Activated CD4-positive, alpha-beta memory T cell treated with anti-CD3 and anti-CD28 coated beads, Interleukin-2, amount 10 ng/mL, durations not matched to agents 7 days and 5 days (primary cell): ENCODE measurements around the gene CCNT1. TPM values are rescaled to one million over a fixed set of nuclear protein-coding genes. Genes with fewer than 3 reads are reported as not detected.
A peak's percentile ranks its signal among the peaks of the same experiment; 100 is the strongest.
"Not testable (repeated sequence)": the region's sequence is repeated elsewhere in the genome, so short reads cannot be mapped to it uniquely, and the experiment has no call there.

Experiments
- CTCF ChIA-PET: fragments of 350-600 bp; sonication (Branson Sonifier 250); formaldehyde crosslinking; loops from one replicate; lab custom pipeline; 2021; ENCODE audit warnings: antibody characterized with exemption, inconsistent platforms; lab: Charles Lee
- POLR2A ChIA-PET: fragments of 350-600 bp; sonication (Branson Sonifier 250); formaldehyde crosslinking; loops from one replicate; lab custom pipeline; 2021; ENCODE audit warnings: antibody characterized with exemption; lab: Charles Lee
- DNase-seq: peaks from one replicate; pipeline ENCODE4 v3.0.0-alpha.2; 2020
- H3K27ac Mint-ChIP-seq: one replicate; pipeline ENCODE4 v1.8.0; 2021; ENCODE audit warnings: mild to moderate bottlenecking, mixed read lengths
- H3K27me3 Mint-ChIP-seq: one replicate; pipeline ENCODE4 v1.8.0; 2021; ENCODE audit warnings: mixed read lengths
- H3K36me3 Mint-ChIP-seq: one replicate; pipeline ENCODE4 v1.8.0; 2021; ENCODE audit warnings: low read depth, mixed read lengths
- H3K4me1 Mint-ChIP-seq: one replicate; pipeline ENCODE4 v1.8.0; 2021; ENCODE audit warnings: mixed read lengths
- H3K4me3 Mint-ChIP-seq: one replicate; pipeline ENCODE4 v1.8.0; 2021; ENCODE audit warnings: mild to moderate bottlenecking, mixed read lengths
- H3K9me3 Mint-ChIP-seq: one replicate; pipeline ENCODE4 v1.8.0; 2021; ENCODE audit warnings: mixed read lengths
- total RNA-seq, 2 experiments: library from RNA; stranded (reverse); gene quantifications; one replicate each; pipeline ENCODE4 v1.2.3, GENCODE V29; 2021

CCNT1 gene
- total RNA-seq, 2 experiments from 2014 or later = 56.9 to 57.4 TPM

DNA sequence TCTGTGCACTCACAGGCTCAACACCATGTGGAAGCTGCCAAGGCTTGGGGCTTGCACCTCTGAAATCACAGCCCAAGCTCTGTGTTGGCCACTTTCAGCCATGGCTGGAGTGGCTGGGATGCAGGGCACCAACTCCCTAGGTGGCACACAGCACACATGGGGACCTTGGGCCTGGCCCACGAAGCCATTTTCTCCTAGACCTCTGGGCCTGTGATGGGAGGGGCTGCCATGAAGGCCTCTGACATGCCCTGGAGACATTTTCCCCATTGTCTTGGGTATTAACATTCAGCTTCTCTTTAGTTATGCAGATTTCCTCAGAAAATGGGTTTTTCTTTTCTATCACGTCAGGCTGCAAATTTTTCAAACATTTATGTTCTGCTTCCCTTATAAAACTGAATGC lies 3.7 kb upstream of the CCNT1 start:
- CTCF ChIA-PET = not testable (repeated sequence)

DNA sequence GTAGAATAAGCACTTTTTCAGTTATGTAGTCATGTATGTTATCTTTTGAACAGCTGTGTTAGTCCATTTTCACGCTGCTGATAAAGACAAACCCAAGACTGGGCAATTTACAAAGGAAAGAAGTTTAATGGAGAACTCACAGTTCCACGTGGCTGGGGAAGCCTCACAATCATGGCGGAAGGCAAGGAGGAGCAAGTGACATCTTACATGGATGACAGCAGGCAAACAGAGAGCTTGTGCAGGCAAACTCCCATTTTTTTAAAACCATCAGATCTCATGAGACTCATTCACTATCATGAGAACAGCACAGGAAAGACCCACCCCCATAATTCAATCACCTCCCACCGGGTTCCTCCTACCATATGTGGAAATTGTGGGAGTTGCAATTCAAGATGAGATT lies 2.5 kb upstream of the CCNT1 start:
- CTCF ChIA-PET = not testable (repeated sequence)
- peaks cover 45% of the 10 kb centered on the region for H3K36me3 Mint-ChIP-seq

More for the DNA sequence above, 3.7 kb upstream of the CCNT1 start:
- H3K4me1 Mint-ChIP-seq = peaks cover 23% of the 10 kb centered on the region
- H3K4me3 Mint-ChIP-seq, DNase-seq, POLR2A ChIA-PET, H3K27me3 Mint-ChIP-seq, H3K27ac Mint-ChIP-seq: not testable (repeated sequence)
- H3K9me3 Mint-ChIP-seq = peaks cover 21% of the 10 kb centered on the region
- peaks cover 34% of the 10 kb centered on the region for H3K36me3 Mint-ChIP-seq

DNA sequence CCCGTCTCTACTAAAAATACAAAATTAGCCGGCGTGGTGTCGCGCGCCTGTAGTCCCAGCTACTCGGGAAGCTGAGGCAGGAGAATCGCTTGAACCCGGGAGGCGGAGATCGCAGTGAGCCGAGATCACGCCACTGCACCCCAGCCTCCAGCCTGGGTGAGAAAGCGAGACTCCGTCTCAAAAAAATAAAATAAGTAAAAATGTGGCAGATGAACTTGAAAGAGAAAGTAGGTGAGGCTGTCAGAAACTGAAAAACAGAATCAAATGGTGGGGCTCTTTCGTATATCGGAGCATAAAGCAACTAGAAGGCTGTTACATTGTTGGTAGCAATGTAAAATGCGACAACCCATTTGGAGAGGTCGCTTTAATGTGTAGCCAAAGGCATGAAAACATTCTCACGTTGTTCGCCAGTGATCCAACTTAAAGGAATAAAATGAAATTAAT lies 767 bp upstream of the CCNT1 start:
- H3K9me3 Mint-ChIP-seq = peaks cover 21% of the 10 kb centered on the region
- peaks cover 55% of the 10 kb centered on the region for H3K36me3 Mint-ChIP-seq
- peaks cover 44% of the 10 kb centered on the region for H3K4me1 Mint-ChIP-seq
- ChIA-PET POLR2A (interaction anchor here (5.3 kb wide), 1 partner anchor 35 kb away, joined by 52 read pairs; the partner anchor contains the start of gene KANSL2), CTCF (interaction anchor here (2.3 kb wide), 1 partner anchor 35 kb away, joined by 7 read pairs; the partner anchor contains the start of gene KANSL2)
- peak overlapping the region; percentile 97 for H3K27ac Mint-ChIP-seq
- no peak for DNase-seq
- H3K27me3 Mint-ChIP-seq = no peaks in the 10 kb centered on the region
- peak overlapping the region; percentile 87 for H3K4me3 Mint-ChIP-seq

More for the DNA sequence above, 2.5 kb upstream of the CCNT1 start:
- H3K4me1 Mint-ChIP-seq = peaks cover 35% of the 10 kb centered on the region
- H3K27ac Mint-ChIP-seq, DNase-seq, H3K27me3 Mint-ChIP-seq, H3K4me3 Mint-ChIP-seq: not testable (repeated sequence)
- peaks cover 21% of the 10 kb centered on the region for H3K9me3 Mint-ChIP-seq
- POLR2A ChIA-PET = interaction anchor here (0.8 kb wide), 1 partner anchor 37 kb away, joined by 4 read pairs; the partner anchor contains the start of gene KANSL2

DNA sequence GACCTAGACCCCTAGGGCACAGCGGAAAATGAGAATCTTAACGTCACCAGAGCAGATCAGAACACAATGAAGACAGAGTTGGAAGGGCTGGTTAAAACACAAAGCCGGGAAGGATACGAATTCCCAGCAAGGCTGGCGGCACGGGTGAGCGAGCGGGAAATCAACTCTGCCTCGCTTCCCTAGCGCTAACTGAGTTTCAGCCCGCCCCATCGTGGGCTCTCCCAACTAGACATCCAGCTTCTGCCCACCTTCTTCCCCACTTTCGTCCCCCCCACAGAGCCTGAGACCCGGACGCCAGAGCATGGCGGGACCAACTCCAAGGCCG lies 377 bp downstream of the CCNT1 start:
- Mint-ChIP-seq H3K4me1 (peaks cover 47% of the 10 kb centered on the region), H3K4me3 (peak overlapping the region; percentile 87), H3K27ac (peak overlapping the region; percentile 97), H3K27me3 (no peaks in the 10 kb centered on the region), H3K36me3 (peaks cover 61% of the 10 kb centered on the region), H3K9me3 (peaks cover 19% of the 10 kb centered on the region)
- DNase-seq = no peak
- ChIA-PET CTCF (interaction anchor here (1.7 to 2.3 kb wide), 2 partner anchors 34 to 37 kb away, joined by 5 to 7 read pairs; partner anchors contain the start of gene KANSL2), POLR2A (interaction anchor here (0.7 to 5.3 kb wide), 8 partner anchors 10 to 217 kb away, joined by 3 to 52 read pairs (median 6); partner anchors contain the start of gene KANSL2)

DNA sequence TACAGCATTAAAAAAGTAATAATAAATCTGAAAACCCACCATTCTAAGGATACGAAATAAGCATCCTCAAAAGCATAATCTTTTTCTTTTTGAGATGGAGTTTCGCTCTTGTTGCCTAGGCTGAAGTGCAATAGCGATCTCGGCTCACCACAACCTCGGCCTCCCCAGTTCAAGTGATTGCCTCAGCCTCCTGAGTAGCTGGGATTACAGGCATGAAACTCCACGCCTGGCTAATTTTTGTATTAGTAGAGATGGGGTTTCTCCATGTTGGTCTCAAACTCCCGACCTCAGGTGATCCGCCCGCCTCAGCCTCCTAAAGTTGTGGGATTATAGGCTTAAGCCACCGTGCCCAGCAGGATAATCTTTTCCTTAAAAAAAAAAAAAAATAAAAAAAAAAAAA lies 4.3 kb downstream of the CCNT1 start:
- ChIA-PET CTCF (no interaction called here), POLR2A (interaction anchor here (1.4 kb wide), 1 partner anchor 30 kb away, joined by 9 read pairs; the partner anchor contains the start of gene KANSL2)
- H3K36me3 Mint-ChIP-seq = peaks cover 62% of the 10 kb centered on the region
- no peaks in the 10 kb centered on the region for H3K27me3 Mint-ChIP-seq
- H3K9me3 Mint-ChIP-seq = no peaks in the 10 kb centered on the region
- no peak overlapping the region for H3K4me3 Mint-ChIP-seq
- H3K27ac Mint-ChIP-seq = no peak overlapping the region
- DNase-seq = no peak
- peaks cover 49% of the 10 kb centered on the region for H3K4me1 Mint-ChIP-seq

DNA sequence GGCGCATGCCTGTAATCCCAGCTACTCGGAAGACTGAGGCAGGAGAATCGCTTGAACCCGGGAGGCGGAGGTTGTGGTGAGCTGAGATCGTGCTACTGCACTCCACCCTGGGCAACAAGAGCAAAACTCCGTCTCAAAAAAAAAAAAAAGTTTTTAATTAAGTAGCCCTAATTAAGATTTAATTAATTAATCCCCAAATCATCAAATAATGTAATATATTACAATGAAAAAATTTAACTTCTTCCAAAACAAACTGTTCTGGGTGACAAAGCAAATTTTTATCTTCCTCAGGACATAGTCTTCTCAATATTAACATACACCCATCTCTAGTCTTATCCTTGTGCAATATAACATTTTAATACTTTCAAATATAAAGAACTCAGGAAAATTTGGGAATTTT lies 17.7 kb downstream of the CCNT1 start:
- H3K27me3 Mint-ChIP-seq, H3K27ac Mint-ChIP-seq, H3K9me3 Mint-ChIP-seq, CTCF ChIA-PET, H3K4me1 Mint-ChIP-seq, DNase-seq, H3K4me3 Mint-ChIP-seq: not testable (repeated sequence)
- POLR2A ChIA-PET = interaction anchor here (1.0 kb wide), 1 partner anchor 11 kb away, joined by 3 read pairs; no protein-coding TSS in a partner anchor
- H3K36me3 Mint-ChIP-seq = peaks cover 66% of the 10 kb centered on the region

DNA sequence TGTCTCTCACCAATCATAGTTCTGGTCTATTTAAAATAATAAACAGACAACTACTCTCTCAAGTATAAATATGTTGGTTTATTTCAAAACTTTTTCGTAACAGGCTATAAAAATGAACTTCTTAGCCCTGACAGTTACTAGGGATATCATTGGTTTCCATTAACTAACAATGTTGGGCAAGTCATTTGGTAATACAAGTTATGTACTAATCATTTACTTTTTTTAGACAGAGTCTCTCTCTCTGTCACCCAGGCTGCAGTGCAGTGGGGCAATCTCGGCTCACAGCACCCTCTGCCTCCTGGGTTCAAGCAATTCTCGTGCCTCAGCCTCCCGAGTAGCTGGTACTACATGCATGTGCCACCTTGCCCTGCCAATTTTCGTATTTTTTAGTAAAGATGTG lies 19.9 kb downstream of the CCNT1 start:
- Mint-ChIP-seq H3K27me3 (no peaks in the 10 kb centered on the region), H3K9me3 (no peaks in the 10 kb centered on the region), H3K36me3 (peaks cover 74% of the 10 kb centered on the region), H3K27ac (no peak overlapping the region), H3K4me3 (no peak overlapping the region), H3K4me1 (peaks cover 3% of the 10 kb centered on the region)
- ChIA-PET CTCF (interaction anchor here (0.7 kb wide), 1 partner anchor 509 kb away, joined by 3 read pairs; no protein-coding TSS in a partner anchor), POLR2A (no interaction called here)
- DNase-seq = no peak

DNA sequence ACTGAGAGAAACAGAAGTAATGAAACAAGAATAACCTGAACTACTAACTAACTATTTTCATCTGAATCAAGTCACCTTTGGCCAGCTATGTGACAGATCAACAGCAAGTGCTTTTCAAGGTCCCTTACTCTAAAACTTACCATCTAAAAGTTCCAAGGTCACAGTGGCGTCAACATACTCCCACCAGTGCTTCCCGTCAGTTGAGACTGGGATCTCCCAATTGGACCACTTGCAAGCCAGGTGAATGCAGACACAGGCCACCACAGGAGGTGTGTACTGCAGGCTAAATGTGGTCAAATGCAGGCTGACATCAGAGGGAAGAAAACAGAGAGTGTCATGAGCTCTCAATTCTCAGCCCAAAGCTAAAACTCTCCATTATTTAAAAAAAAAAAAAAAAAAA lies 20.6 kb downstream of the CCNT1 start:
- POLR2A ChIA-PET = interaction anchor here (1.0 kb wide), 1 partner anchor 14 kb away, joined by 3 read pairs; the partner anchor contains the start of gene KANSL2
- H3K36me3 Mint-ChIP-seq = peaks cover 78% of the 10 kb centered on the region

DNA sequence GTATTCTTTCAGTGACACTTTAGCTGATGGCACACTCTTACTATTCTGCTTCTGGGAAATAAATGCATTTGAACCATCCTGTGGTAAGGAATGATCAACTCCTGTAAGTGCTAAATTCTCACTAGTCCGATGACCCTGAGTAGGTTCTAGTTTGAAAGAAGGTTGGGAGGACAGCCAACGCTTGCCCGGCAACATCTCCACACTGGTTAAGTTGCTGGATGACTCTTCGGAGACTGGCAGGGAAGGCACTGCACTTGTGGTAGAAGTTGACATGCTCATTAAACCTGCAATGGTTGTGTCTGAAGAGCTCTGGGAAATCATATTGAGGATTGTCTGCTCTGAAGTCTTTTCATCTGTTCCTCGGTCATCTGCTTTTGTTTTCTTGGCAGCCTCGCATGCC lies 22.5 kb downstream of the CCNT1 start:
- no peaks in the 10 kb centered on the region for H3K27me3 Mint-ChIP-seq
- H3K9me3 Mint-ChIP-seq = no peaks in the 10 kb centered on the region
- DNase-seq = no peak
- peaks cover 81% of the 10 kb centered on the region for H3K36me3 Mint-ChIP-seq
- ChIA-PET POLR2A (interaction anchor here (4.7 kb wide), 1 partner anchor 12 kb away, joined by 26 read pairs; the partner anchor contains the start of gene KANSL2), CTCF (no interaction called here)
- no peak overlapping the region for H3K27ac Mint-ChIP-seq
- peaks cover 4% of the 10 kb centered on the region for H3K4me1 Mint-ChIP-seq
- H3K4me3 Mint-ChIP-seq = no peak overlapping the region

More for the DNA sequence above, 20.6 kb downstream of the CCNT1 start:
- no peak overlapping the region for H3K4me3 Mint-ChIP-seq
- H3K27me3 Mint-ChIP-seq = no peaks in the 10 kb centered on the region
- H3K4me1 Mint-ChIP-seq = peaks cover 4% of the 10 kb centered on the region
- H3K9me3 Mint-ChIP-seq = no peaks in the 10 kb centered on the region
- H3K27ac Mint-ChIP-seq = no peak overlapping the region
- CTCF ChIA-PET = no interaction called here
- DNase-seq = no peak

DNA sequence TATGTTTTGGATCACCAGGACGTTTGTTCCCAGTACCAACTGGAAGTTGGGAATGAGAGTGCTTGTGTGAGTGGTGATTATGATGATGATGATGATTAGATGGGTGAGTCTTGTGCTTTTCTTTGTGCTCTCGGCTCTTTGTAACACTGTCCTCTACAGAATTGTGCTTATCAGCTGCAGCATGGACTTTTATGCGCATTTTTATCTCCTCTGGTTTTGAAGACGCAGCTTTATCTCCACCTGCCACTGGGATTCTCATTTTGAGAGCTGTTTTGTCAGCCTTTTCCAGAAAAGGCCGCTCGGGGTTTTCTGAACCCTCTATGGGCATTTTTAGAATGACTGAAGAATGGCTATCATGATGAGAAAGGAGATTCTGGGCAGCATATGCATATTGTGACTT lies 22.9 kb downstream of the CCNT1 start:
- no peak for DNase-seq
- ChIA-PET POLR2A (interaction anchor here (0.6 to 4.7 kb wide), 2 partner anchors 11 to 651 kb away, joined by 3 to 26 read pairs; partner anchors contain the start of gene KANSL2), CTCF (interaction anchor here (0.6 kb wide), 1 partner anchor 12 kb away, joined by 3 read pairs; no protein-coding TSS in a partner anchor)
- Mint-ChIP-seq H3K4me3 (no peak overlapping the region), H3K9me3 (no peaks in the 10 kb centered on the region), H3K4me1 (peaks cover 9% of the 10 kb centered on the region), H3K36me3 (peaks cover 83% of the 10 kb centered on the region), H3K27me3 (no peaks in the 10 kb centered on the region), H3K27ac (no peak overlapping the region)

DNA sequence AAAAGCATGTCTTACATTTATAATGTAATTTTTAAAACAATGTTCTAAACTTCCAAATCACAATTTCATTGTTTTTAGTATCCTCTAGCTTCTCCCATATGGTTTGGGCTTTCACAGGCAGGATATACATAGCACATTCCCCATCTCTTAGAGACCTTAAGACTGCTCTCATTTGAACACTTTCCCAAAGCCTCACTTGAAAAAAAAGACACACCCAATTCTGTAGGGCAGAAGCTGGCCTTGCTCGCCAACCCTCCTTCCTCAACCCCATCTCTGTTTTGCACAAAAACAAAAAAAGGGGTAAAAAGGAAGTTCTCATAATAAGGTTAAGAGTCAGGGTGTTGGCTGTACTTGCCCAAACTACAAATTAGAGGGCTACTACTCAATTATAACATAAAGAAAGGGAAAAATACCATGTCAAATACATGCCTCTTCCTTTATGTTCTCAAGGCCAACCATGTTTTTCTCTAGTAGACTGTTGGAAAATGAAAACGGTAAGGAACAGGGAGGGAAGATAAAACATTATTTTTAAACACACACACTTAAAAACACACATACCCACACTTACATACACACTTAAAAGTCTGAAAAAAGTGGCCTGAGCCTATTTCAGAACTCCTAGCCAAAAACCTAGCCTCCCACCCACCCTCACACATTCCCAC lies 24.6 kb downstream of the CCNT1 start:
- Mint-ChIP-seq H3K4me3 (no peak overlapping the region), H3K36me3 (peaks cover 81% of the 10 kb centered on the region), H3K9me3 (no peaks in the 10 kb centered on the region), H3K27ac (no peak overlapping the region), H3K27me3 (no peaks in the 10 kb centered on the region), H3K4me1 (peaks cover 18% of the 10 kb centered on the region)
- POLR2A ChIA-PET = interaction anchor here (1.0 to 4.7 kb wide), 3 partner anchors 9 to 12 kb away, joined by 3 to 26 read pairs (median 5); partner anchors contain the start of gene KANSL2
- CTCF ChIA-PET = interaction anchor here (0.7 to 1.0 kb wide), 2 partner anchors 105 to 361 kb away, joined by 3 read pairs; no protein-coding TSS in a partner anchor
- no peak for DNase-seq

DNA sequence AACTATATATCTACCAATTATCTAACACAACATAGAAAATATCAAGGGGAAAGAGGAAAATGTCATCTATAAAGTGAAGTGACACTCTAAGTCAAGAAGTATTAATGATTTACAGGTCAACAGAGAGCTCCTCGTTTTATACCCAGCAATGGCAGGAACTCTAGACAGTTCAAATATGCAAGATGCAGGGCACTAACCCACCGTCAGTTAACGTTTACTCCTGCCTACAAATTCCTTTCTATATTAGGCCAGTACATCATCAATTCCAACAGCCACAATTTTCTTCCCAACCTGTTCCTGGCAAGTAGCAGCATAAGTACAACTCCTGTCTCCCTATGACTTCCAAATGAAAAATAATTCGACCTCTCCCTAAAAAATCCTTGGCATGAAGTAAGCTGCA lies 25.5 kb downstream of the CCNT1 start:
- Mint-ChIP-seq H3K36me3 (peaks cover 75% of the 10 kb centered on the region), H3K27me3 (no peaks in the 10 kb centered on the region), H3K4me1 (peaks cover 18% of the 10 kb centered on the region), H3K9me3 (no peaks in the 10 kb centered on the region), H3K4me3 (no peak overlapping the region), H3K27ac (no peak overlapping the region)
- ChIA-PET POLR2A (interaction anchor here (1.0 to 4.7 kb wide), 3 partner anchors 9 to 13 kb away, joined by 3 to 26 read pairs (median 5); partner anchors contain the start of gene KANSL2), CTCF (interaction anchor here (1.0 kb wide), 1 partner anchor 106 kb away, joined by 3 read pairs; no protein-coding TSS in a partner anchor)
- DNase-seq = no peak

DNA sequence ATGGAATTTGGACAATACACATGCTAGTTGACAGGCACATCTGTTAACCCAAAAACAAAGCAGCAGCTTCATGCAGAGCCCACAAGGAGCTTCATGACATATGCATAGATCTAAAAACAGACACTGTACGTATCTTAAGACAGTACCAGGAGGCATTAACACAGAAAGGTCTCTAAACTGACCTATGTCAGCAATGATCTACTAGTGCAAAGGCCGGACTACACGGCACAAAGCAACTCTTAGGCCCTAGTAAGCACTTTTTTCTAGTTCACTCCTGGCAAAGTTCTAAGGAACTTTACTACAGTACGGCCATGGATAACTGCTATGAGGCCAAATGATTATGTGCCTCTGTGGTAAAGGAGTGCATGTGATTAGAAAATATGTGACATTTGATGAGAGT lies 26.1 kb downstream of the CCNT1 start:
- Mint-ChIP-seq H3K9me3 (no peaks in the 10 kb centered on the region), H3K4me1 (peaks cover 18% of the 10 kb centered on the region), H3K4me3 (no peak overlapping the region), H3K27me3 (no peaks in the 10 kb centered on the region), H3K27ac (no peak overlapping the region), H3K36me3 (peaks cover 70% of the 10 kb centered on the region)
- DNase-seq = no peak
- POLR2A ChIA-PET = interaction anchor here (1.5 to 4.7 kb wide), 2 partner anchors 8 to 13 kb away, joined by 5 to 26 read pairs; partner anchors contain the start of gene KANSL2
- CTCF ChIA-PET = no interaction called here
